ENCODE measurements around the gene APOF.

DNA sequence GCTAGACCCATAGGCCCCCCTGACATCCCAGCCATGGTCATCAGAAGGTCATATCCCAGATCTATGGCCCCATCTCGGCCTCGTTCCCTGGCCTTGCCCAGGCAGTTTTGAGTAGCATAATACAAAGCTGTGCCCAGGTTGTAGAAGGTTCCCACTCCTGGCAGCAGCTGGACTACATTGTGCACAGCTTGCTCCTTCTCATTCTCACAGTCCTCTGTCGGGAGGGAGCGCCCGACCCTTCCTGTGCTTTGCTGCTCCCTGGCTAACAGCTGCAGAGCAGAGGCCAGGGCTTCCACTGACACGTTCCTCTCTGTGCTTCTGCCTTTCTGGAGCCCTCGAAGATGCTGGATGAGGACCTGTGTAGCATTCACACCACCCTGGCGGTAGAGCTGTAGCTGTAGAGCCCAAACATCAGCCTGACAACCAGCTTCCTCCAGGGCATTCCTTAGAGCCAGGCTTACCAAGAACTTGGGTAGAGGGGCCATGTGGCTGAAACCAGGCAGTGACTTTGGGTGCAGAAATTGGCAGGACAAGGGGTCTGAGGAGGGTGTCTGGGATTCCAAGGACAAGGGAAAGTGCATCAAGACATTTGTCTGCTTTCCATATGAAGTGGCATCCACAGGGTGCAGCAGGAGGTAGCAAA lies 1.0 kb downstream of the APOF start:
- TF ChIP-seq CTCF (IDR thresholded peaks at IDR 0.05) (no peak), POLR2A (IDR thresholded peaks at IDR 0.05) (no peak)

Data from right lobe of liver (tissue), 4 donors.